Measurements from ENCODE around the gene TRMO. TPM values are rescaled to one million over a fixed set of nuclear protein-coding genes. Genes with fewer than 3 reads are reported as not detected.

Gene TRMO
- total and polyA plus RNA-seq, 2 of the 13 experiments (the other 11 are each of a cell fraction or from before 2014, with no cell fraction given), result 8.7 to 18.6 TPM

GRCh38 chr9:97935276-97935675 is 13.0 kb upstream of the TRMO start (continued):
- no peak for TF ChIP-seq ZNF407 (CRISPR knock-in tag; IDR thresholded peaks at IDR 0.05; ENCODE audit: not compliant biosample characterization)
- TF ChIP-seq FIP1L1 (IDR thresholded peaks at IDR 0.05; ENCODE audit: borderline replicate concordance, insufficient read depth, low read depth, low read length), result no peak
- TF ChIP-seq, protein P1, sequence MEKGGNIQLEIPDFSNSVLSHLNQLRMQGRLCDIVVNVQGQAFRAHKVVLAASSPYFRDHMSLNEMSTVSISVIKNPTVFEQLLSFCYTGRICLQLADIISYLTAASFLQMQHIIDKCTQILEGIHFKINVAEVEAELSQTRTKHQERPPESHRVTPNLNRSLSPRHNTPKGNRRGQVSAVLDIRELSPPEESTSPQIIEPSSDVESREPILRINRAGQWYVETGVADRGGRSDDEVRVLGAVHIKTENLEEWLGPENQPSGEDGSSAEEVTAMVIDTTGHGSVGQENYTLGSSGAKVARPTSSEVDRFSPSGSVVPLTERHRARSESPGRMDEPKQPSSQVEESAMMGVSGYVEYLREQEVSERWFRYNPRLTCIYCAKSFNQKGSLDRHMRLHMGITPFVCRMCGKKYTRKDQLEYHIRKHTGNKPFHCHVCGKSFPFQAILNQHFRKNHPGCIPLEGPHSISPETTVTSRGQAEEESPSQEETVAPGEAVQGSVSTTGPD (CRISPR knock-in tag; IDR thresholded peaks at IDR 0.05), result no peak
- TF ChIP-seq SAFB2 (CRISPR knock-in tag; IDR thresholded peaks at IDR 0.05; ENCODE audit: borderline replicate concordance, low read depth), result no peak
- no peak for TF ChIP-seq HHEX (CRISPR knock-in tag; IDR thresholded peaks at IDR 0.05)
